GM12801 (cell line): ENCODE measurements around the gene FAM174C.

ENCODE experiments used
- CTCF ChIP-seq: IDR thresholded peaks from one replicate; pipeline ENCODE4 v1.5.1; 2011; ENCODE audit warnings: control low read depth; ENCODE audit not compliant: insufficient read length; ENCODE audit errors: extremely low read depth

FAM174C gene

GRCh38 chr19:1250437-1251260 is 24.7 kb upstream of the FAM174C start:
- TF ChIP-seq CTCF, result no peak

- TF ChIP-seq CTCF, result no peak
Measured at GRCh38 chr19:1251330-1252220, 23.8 kb upstream of the FAM174C start.

- TF ChIP-seq CTCF, result no peak
Measured at GRCh38 chr19:1252221-1252820, 23.0 kb upstream of the FAM174C start.

GRCh38 chr19:1252821-1253513 is 22.4 kb upstream of the FAM174C start:
- TF ChIP-seq CTCF, result no peak

- no peak for TF ChIP-seq CTCF
Measured at GRCh38 chr19:1253514-1254080, 21.7 kb upstream of the FAM174C start.

GRCh38 chr19:1254081-1254527 is 21.2 kb upstream of the FAM174C start:
- TF ChIP-seq CTCF, result no peak
